ENCODE measurements around the gene SLC4A5.
"Not testable (repeated sequence)": the region's sequence is repeated elsewhere in the genome, so short reads cannot be mapped to it uniquely, and the experiment has no call there.

Gene SLC4A5

DNA sequence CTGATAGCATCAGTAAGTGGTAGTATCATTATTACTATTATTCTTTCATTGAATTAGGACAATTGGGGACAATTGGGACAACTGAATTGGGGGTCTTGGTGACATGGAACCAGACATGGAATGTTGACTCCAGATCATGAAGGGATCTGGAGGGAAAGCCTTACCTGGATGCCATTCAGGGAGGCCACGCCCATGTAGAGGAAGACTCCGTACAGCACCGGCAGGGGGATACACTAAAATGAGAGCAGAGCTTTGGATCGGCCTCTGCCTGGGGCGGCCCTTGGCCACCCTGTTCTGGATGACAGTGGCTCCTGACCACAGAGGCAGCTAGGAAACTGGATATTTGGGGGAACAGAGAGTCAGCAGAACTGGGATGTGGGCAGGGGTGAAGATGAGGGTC lies 115.6 kb downstream of the SLC4A5 start:
- DNase-seq, result no peak

DNA sequence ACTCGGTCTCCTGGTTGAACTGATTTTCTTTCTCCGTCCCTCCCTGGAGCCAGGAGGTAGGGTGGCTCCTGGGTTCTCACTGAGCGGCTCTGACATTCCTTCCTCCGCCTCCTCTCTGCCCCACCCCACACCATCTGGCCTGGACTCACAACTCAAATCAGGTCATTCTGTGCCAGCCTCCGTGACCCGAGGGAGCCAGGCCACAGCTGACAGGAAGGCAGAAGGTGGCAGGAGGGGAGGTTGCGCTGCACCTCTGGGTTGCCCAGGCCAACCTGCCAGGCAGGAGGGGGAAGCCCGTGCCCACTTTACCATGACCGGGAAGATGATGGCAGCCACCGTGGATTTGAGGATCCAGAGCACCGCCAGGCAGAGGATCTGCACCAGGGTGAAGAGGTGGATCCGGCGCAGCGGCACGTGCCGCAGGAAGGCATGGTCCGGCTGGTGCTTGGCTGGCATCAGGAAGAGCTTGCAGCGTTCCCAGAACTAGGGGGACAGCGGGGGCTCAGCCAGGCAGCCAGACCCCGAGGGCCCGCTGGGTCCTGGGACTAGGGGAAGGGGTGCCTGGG lies 116.5 kb downstream of the SLC4A5 start:
- DNase-seq, result no peak

DNA sequence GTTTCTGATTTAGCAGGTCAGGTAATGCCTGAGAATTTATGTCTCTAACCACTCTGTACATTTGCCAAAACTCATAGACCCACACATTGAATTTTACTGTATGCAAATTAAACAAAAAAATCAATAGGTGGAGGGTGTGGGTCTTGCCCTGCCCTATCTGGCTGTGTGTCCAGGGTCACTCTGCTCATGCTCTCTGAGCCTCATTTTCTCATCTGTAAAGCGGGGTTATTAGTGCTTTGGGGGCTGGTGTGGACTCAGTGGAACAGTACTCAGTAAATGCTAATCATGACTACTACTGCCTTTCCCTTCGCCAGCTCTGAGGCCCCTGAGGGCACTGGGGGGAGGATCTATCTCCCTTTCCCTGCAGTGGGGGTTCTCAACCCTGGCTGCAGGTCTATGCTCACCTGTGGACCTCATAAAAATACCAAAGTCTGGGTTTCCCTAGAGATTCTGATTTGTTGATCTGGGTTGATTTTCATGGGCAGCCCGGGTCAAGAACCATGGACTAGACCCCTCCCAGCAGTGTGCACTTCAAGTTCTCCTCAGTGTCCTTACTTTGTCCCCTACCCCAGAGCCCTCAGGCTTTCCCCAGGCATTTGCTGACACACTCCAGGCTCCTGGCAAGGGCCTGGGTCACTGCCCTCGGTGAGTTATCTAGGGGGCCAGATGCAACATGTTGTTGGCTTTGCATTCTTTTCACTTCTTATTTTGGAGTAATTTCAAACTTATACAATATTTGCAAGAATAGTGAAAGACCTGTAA lies 117.3 kb downstream of the SLC4A5 start:
- no peak for DNase-seq

DNA sequence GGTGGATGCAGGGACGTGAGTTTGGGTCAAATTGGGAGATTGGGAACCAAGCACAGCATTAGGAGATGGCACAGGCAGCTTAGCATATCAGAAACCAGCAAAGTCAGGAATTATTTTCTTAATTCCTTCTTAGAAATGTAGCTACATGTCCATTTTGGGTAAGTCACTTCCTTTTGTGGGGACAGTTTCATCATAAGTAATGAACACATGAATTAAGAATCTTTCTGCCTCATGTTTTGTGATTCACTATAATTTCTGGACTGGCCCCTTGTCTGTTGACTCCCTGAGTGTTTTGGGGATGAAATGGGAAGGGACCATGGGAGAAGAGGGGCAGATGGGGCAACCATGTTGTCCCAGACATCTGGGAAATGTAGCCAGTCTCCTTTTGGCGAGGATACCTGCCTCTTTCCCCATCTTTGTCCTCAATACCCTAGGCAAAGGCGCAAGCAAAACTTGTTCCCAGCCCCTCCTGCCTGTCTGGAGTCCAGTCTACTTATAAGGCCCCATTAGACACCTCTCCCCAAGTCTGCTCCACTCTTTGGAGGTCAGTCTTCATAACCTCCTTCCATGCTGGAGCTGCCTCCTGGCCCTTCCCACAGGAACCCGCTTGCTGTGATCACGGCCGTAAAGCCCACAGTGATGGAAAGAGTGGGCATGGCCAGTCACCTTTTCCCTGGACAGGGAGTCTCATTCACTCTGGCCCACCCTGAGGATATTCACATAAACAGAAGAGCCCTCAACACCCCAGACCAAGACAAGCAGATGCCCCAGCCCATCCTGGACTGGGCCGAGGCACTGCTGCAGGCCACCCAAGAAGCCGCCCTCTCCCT lies 119.1 kb downstream of the SLC4A5 start:
- DNase-seq, result no peak

DNA sequence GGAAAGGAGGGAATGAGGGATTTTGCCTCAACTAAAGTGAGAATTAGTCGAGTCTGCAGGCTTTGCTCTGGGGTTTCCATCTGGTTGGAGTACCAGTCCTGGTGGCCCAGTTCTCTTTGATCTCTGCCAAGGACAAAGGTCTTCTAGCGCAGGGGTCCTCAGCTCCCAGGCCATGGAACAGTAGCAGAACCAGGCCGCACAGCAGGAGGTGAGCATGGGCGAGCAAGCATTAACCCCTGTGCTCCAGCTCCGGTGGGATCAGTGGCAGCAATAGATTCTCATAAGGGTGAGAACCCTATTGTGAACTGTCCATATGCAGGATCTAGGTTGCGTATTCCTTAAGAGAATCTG lies 120.9 kb downstream of the SLC4A5 start:
- DNase-seq, result no peak

DNA sequence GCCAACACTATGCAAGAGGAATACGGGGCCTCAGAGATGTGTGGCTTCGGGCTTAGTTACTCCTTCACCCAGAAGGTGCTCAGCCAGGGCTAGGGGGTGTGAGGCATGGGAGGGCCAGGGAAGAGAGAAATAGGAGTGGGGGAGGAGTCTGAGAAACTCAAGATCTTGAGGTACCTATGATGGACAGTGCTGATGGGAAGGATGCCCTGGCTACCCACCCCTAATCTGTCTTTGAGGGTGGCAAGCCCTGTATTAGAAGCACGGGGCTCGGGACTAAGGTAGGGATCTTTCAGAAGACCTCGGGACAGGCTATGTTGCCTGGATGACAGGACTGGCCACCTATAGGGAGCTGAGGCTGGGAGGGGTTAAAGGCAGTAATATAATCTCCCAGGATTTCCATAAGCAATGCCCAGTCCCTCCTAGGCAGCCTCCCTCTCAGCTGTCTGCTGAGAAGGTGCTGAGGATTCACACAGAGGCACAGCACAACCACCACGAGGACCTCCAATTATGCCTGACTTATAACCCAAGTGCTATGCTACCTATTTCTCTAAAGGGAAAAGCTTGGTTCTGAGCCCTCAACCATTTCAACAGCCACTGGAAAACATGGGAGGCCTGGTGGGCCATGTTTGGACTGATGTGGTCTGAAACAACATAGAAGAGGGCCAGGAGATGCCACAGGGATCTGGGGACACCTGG lies 121.5 kb downstream of the SLC4A5 start:
- DNase-seq, result no peak

DNA sequence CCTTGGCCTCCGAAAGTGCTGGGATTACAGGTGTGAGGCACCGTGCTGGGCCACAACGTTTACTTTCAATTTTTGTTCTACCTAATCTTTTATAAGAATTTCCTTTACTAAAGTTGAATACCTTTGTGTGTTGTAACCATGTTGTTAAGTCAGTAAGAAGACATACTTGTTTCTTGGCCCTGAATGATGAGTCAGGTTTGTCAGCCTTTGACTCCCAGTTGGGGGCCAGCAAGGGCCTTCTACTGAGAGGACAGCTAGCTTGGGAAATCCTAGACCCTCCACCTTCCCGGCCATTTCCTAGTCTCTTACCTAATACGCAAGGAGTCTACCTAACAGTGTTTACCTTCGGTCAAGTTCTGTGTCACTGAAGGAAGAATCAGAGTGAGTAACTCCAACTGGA lies 122.1 kb downstream of the SLC4A5 start:
- DNase-seq, result no peak

DNA sequence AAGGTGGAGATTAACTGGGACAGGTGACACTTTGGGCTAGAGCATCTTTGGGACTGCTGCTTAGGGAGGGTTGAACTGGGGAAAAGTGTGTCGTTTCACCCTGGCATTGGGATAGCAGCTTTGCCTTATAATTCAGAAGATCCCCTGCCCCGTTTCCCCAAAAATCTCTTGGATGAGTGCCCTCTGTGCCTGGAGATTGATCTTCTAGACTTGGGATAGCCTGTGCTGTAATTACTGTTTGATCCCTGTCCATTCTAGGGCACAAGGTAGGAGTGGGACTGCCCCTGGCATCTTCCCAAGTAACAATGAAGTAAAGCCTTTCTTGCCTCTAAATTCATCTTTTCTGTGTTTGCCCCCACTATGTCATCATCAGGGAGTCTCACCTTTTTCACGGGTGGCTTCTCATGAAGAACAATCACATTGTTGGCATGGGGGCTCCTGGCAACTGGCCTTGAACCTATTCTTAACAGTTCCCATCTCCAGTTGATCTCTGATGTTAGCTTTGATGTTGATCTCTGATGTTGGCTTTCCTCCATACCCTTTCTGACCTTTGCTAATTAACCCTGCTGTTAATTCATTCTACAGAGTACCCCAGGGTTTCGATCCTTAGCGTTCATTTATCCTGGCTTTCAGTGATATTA lies 123.2 kb downstream of the SLC4A5 start:
- no peak for DNase-seq

DNA sequence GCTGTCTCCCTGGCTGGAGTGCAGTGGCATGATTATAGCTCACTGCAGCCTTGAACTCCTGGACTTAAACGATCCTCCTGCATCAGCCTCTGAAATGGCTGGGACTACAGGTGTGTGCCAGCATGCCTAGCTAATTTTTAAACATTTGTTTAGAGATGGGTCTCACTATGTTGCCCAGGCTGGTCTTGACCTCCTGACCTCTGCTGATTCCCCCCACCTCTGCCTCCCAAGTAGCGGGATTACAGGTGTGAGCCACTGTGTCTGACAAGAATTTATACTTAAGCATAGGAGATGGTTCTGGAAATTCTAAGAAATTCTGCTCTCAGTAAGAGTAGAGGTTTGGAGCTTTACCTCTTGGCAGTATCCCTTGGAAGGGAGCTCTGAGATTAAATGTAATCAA lies 126.6 kb downstream of the SLC4A5 start:
- DNase-seq, result no peak

DNA sequence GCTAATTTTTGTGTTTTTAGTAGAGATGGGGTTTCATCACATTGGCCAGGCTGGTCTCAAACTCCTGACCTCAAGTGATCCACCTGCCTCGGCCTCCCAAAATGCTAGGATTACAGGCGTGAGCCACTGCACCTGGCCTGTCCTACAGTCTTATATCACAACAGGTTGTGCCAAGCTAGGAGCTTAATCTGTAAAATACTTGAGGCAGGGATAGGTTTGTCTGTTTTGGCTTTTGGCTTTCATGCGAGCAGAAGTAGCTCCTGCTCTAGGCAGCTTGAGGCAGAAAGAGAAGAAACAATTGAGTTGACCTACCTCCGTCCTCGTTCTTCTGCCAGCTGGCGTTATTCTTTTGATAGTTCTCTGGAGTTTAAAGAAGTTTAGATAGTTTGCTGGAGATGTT lies 127.4 kb downstream of the SLC4A5 start:
- DNase-seq, result not testable (repeated sequence)

DNA sequence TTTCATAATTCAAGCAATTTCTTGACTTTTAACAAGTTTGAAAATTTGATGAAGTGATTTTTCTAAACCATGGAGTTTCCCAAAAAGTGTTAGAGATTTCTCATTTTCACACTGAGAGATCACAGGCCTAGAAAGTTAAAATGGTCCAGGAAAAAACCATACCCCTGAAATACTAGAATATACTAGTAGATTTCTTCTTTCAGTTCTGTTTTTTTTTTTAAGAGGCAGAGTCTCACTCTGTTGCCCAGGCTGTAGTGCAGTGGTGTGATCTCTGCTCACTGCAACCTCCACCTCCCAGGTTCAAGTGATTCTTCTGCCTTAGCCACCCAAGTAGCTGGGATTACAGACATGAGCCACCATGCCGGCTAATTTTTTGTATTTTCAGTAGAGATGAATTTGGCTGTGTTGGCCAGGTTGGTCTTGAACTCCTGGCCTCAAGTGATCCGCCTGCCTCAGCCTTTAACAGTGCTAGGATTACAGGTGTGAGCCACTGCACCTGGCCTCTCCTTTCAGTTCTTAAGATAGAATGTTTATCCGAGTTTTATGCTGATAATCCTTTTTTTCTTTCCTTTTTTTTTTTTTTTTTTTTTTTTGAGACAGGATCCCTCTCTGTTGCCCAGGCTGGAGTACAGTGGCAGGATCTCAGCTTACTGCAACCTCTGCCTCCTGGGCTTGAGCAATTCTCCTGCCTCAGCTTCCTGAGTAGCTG lies 130.4 kb downstream of the SLC4A5 start:
- no peak for DNase-seq

DNA sequence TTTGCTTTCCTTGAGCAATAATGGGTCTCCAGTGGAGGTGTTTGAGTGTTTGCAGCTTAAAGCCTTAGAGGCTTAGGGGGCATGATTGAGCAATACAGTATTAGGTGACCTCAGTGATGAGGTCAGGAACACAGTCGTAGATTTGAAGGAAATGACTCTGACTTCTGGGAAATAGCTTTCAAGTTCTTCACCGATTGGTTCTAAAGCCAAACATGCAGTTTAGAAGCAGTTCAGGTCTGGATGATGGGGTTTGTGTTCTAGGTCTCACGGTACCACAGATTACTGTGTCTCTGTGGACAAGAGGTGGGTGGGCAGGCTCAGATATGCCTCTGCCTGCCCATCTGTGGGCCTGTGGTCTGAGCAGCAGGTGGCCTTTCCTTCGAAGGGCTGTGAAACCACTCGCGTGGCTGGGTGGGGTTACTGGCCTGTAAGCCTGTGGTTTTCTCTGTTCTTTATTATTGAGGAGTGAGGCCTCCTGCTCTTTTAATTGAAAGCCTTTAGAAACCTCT lies 137.0 kb downstream of the SLC4A5 start:
- no peak for DNase-seq

DNA sequence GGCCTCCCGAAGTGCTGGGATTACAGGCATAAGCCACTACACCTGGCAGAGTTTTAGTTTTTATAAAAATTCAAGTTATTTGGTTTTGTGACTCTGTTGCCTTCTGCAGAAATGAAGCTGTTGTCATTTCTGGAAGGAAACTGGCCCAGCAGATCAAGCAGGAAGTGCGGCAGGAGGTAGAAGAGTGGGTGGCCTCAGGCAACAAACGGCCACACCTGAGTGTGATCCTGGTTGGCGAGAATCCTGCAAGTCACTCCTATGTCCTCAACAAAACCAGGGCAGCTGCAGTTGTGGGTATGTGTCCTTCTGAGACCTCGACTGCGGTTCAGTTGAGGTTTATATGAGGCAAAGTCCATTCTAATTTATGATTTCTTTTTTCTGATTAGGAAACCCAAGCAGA lies 137.6 kb downstream of the SLC4A5 start:
- peak; percentile 18 for DNase-seq

DNA sequence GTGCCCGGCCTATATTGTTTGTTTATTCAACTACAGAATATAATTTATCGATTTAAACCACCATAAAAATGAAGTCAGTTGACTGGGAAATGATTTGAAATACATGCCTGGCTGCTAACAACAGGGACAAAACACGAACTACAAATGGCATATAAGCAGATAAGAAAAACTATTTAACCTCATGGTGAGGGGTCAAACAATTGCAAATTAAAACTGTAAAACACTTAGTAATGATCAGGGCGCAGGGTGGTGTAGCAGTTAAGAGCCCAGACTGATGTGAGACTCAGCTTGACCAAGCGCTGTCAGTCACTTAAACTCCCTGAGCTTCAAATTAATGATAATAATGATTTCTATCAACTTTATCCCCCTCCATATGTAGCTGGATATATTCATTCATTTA lies 138.1 kb downstream of the SLC4A5 start:
- no peak for DNase-seq

DNA sequence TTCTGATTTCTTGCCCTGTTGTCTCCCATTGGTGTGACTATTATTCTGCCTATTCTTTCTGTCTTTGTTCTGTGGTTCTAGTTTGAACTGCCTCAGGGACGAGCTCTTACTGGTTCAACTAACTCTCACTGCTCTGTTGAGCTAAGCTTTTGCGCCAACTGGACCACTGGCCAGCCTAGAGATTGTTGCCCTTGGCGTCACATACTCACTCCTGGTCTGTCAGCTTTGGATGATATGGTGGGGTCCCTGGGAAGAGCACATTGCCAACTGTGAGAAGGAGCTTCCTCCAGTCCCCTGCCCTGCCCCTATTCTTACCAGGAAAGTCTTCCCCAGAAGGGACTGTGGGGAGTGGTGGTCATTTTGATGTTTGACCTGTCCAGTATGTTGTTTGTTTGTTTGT lies 138.8 kb downstream of the SLC4A5 start:
- DNase-seq, result no peak

DNA sequence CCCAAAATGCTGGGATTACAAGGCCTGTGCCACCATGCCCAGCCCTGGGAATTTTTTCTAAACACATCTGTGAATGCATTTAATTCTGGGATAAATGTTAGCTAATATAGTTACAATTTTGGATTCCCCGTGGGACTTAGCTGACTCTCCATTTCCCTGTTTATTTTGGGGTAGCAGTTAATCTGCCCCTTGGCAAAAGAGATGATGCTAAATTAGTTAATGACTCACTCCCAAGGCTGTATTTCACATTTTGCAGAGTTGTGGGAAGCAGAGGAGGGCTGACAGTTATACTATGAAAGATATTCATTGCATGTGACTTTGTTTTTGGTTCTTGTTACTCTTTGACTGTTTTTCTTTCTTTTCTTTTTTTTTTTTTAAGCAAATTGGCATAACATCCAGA lies 141.6 kb downstream of the SLC4A5 start:
- no peak for DNase-seq

DNA sequence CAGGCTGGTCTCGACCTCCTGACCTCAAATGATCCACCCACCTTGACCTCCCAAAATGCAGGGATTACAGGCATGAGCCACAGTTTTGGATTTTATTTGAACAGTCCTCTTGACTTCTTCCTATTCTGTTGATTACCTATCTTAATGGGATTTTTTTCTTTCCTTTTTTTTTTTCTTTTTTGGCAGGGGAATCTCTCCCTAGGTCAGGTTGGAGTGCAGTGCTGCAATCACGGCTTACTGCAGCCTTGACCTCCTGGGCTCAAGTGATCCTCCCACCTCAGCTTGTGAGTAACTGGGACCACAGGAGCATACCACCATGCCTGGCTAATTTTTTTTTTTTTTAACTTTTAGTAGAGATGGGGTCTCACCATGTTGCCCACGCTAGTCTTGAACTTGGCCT lies 142.0 kb downstream of the SLC4A5 start:
- DNase-seq, result no peak

DNA sequence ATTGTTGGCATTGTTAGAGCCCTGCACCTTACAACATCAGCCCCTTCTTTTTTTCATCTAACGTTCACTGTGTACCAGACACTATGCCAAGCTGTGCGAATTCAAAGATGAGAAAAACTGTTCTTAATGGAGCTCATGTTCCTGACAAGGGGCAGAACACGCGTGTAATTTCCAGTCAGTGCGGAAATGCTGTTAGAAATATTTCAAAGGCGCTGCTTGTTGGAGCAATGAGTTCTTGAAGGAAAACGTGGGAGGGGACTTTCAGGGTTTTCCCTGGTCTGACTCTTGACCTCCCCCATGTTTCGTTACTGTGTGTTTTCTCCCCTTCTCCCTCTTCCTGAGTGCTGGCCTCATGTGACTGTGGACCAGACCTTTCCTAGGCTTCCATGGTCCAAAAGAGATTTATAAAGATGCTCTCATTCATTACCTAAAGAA lies 143.3 kb downstream of the SLC4A5 start:
- no peak for DNase-seq

DNA sequence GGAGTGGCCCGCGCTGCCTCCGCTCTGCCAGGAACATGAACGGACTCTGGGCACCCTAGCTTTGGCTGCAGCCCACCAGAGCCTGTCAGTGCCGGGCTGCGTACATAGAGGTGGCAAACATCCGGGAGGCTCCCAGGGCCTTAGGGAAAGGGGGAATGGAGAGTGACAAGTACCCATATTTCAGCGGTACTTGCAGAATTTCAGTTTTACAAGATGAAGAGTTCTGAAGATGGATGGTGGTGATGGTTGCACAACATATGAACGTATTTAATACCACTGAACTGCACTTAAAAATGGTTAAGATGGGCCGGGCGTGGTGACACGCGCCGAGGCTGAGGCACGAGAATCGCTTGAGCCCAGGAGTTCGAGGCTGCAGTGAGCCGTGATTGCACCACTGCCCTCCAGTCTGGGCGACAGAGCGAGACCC lies 143.9 kb downstream of the SLC4A5 start:
- DNase-seq, result no peak

DNA sequence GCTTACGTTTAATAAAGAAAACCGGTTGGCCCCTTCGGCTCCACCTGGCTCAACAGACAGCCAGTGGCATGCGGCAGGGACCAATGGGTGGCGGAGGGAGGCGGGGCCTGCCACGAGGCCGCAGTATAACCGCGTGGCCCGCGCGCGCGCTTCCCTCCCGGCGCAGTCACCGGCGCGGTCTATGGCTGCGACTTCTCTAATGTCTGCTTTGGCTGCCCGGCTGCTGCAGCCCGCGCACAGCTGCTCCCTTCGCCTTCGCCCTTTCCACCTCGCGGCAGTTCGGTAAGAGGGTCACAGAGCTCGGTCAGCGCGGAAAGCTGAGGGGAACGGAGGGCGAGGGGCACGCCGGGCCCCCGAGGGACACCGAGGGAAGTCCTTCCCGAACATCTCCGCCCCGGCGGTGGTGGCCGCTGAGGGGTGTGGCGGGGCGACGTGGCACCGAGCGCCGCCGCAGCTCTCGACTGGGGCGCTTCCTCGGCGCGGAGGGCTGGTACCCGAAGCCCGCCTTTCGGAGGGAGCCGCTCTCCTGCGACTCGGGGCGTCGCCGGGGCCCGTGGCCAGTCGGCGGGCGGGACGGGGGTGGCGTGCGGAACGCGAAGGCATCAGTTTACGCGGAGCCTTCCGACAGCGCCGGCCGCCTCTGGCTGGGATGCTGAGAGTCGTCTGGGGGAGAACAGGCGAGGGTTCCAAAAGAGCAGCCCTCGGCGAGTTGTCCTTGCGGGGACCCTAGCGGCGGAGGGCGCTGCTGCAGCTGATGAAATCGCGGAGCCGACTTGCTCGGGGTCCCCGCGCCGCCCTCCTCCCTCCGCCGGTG lies 144.5 kb downstream of the SLC4A5 start, which contains the start of gene MTHFD2:
Gene MTHFD2, plus strand, starts transcription at position 155 of the 814 bp plus-strand sequence. Its CDS starts 27 bp downstream, at position 182.
- DNase-seq, result peak; percentile 98

DNA sequence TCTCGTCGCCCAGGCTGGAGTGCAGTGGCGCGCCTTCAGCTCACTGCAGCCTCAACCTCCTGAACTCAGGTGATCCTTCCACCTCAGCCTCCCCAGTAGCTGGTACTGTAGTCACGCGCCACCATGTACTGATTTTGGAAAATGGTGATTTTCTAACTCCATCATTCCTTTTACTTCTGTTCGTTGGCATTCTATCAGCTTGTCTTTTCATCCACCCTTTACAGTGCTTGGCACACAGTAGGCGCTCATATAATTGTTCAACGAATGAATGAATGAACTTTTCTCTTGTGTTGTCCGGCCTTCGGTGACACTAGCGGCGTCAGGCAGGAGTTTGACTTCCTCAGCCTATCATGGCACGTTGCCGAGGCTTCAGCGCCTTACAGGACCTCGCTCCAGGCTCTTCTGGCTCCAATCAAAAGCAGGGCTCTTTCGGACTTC lies 145.2 kb downstream of the SLC4A5 start:
- DNase-seq, result no peak
